ENCODE results near the gene CNN1. TPM values are rescaled to one million over a fixed set of nuclear protein-coding genes. Genes with fewer than 3 reads are reported as not detected.

The CNN1 gene
- total RNA-seq, 1 donor = 9.8 TPM

DNA sequence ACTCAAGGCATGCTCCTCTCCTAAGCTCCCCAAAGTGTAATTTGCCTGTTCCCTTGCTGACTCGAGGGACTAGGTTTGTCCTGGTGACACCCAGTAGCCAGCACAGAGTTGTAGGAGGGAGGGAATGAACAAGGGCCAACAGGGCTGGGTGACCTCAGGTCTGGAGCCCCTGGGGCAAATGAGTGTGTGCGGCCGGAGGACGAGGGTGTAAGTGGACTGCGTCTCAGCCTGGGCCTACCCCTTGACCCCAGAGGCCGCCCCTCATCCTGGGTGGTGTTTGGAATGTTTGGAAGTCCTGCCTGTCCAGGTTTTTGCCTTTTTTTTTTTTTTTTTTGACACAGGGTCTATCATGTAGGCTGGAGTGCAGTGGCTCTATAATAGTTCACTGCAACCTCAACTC is 31.7 kb upstream of the CNN1 start:
- peaks cover 6% of the 10 kb centered on the region for H3K4me1 ChIP-seq (ENCODE audit: insufficient read depth, low read length)
- no peaks in the 10 kb centered on the region for H3K27me3 ChIP-seq (ENCODE audit: insufficient read depth, low read length)
- no peak for DNase-seq (ENCODE audit: insufficient read length, low spot score, missing footprints)
- H3K36me3 ChIP-seq (ENCODE audit: insufficient read depth, low read length) = no peaks in the 10 kb centered on the region
- H3K4me3 ChIP-seq (ENCODE audit: insufficient read depth, low read length) = no peak overlapping the region
- no peak for TF ChIP-seq CTCF (IDR thresholded peaks at IDR 0.05; ENCODE audit: extremely low read depth, low read depth, low read length)
- H4K20me1 ChIP-seq (ENCODE audit: insufficient read depth, low read length) = no peaks in the 10 kb centered on the region
- no peak overlapping the region for H3K27ac ChIP-seq (ENCODE audit: low read depth, low read length)
- H3K4me2 ChIP-seq (ENCODE audit: insufficient read depth, low read length) = no peak overlapping the region
- H3K79me2 ChIP-seq (ENCODE audit: insufficient read depth, low read length) = no peaks in the 10 kb centered on the region
- H2AFZ ChIP-seq (ENCODE audit: low read length) = no peak overlapping the region
- no peaks in the 10 kb centered on the region for H3K9me3 ChIP-seq (ENCODE audit: low read depth, low read length)

GRCh38 chr19:11507370-11508078 is 31.1 kb upstream of the CNN1 start:
- Histone ChIP-seq H3K27me3 (ENCODE audit: insufficient read depth, low read length) (no peaks in the 10 kb centered on the region), H3K4me2 (ENCODE audit: insufficient read depth, low read length) (no peak overlapping the region), H3K36me3 (ENCODE audit: insufficient read depth, low read length) (no peaks in the 10 kb centered on the region), H3K27ac (ENCODE audit: low read depth, low read length) (no peak overlapping the region), H4K20me1 (ENCODE audit: insufficient read depth, low read length) (no peaks in the 10 kb centered on the region), H3K4me1 (ENCODE audit: insufficient read depth, low read length) (peaks cover 6% of the 10 kb centered on the region), H3K4me3 (ENCODE audit: insufficient read depth, low read length) (no peak overlapping the region), H2AFZ (ENCODE audit: low read length) (no peak overlapping the region), H3K79me2 (ENCODE audit: insufficient read depth, low read length) (no peaks in the 10 kb centered on the region), H3K9me3 (ENCODE audit: low read depth, low read length) (no peaks in the 10 kb centered on the region)
- DNase-seq (ENCODE audit: insufficient read length, low spot score, missing footprints) = peak; percentile 70
- no peak for TF ChIP-seq CTCF (IDR thresholded peaks at IDR 0.05; ENCODE audit: extremely low read depth, low read depth, low read length)

- no peak overlapping the region for H3K27ac ChIP-seq (ENCODE audit: low read depth, low read length)
- H4K20me1 ChIP-seq (ENCODE audit: insufficient read depth, low read length) = no peaks in the 10 kb centered on the region
- H3K4me1 ChIP-seq (ENCODE audit: insufficient read depth, low read length) = peaks cover 6% of the 10 kb centered on the region
- no peak for DNase-seq (ENCODE audit: insufficient read length, low spot score, missing footprints)
- no peak overlapping the region for H3K4me3 ChIP-seq (ENCODE audit: insufficient read depth, low read length)
- no peaks in the 10 kb centered on the region for H3K27me3 ChIP-seq (ENCODE audit: insufficient read depth, low read length)
- H3K36me3 ChIP-seq (ENCODE audit: insufficient read depth, low read length) = no peaks in the 10 kb centered on the region
- no peak for TF ChIP-seq CTCF (IDR thresholded peaks at IDR 0.05; ENCODE audit: extremely low read depth, low read depth, low read length)
- no peak overlapping the region for H3K4me2 ChIP-seq (ENCODE audit: insufficient read depth, low read length)
- no peaks in the 10 kb centered on the region for H3K9me3 ChIP-seq (ENCODE audit: low read depth, low read length)
- H3K79me2 ChIP-seq (ENCODE audit: insufficient read depth, low read length) = no peaks in the 10 kb centered on the region
- H2AFZ ChIP-seq (ENCODE audit: low read length) = no peak overlapping the region
These were observed 28.2 kb upstream of the CNN1 start for GRCh38 chr19:11510444-11510843.

DNA sequence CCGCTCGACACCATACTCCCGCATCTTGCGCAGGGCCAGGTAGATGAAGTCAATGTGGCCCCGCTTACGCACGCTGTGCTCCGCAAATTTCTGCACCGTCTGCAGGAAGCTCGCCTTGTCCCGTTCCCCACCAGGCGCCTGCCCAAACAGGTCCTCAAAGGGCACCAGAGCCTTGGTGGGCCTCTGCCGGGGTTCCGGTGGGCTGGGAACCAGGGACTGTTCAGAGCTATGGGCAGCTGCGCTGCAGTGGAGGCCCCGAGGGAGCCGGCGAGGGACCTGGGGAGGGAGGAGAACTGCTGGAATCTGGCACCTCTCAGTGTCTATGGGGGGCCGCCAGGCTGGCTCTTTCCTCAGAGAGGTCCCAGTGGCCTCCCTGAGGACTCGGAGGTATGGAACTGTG is 24.7 kb upstream of the CNN1 start:
- H4K20me1 ChIP-seq (ENCODE audit: insufficient read depth, low read length) = no peaks in the 10 kb centered on the region
- no peak for TF ChIP-seq CTCF (IDR thresholded peaks at IDR 0.05; ENCODE audit: extremely low read depth, low read depth, low read length)
- no peak overlapping the region for H3K4me3 ChIP-seq (ENCODE audit: insufficient read depth, low read length)
- no peak overlapping the region for H3K27ac ChIP-seq (ENCODE audit: low read depth, low read length)
- H3K9me3 ChIP-seq (ENCODE audit: low read depth, low read length) = no peaks in the 10 kb centered on the region
- no peak for DNase-seq (ENCODE audit: insufficient read length, low spot score, missing footprints)
- H3K79me2 ChIP-seq (ENCODE audit: insufficient read depth, low read length) = no peaks in the 10 kb centered on the region
- H2AFZ ChIP-seq (ENCODE audit: low read length) = no peak overlapping the region
- no peaks in the 10 kb centered on the region for H3K36me3 ChIP-seq (ENCODE audit: insufficient read depth, low read length)
- H3K4me2 ChIP-seq (ENCODE audit: insufficient read depth, low read length) = no peak overlapping the region
- no peaks in the 10 kb centered on the region for H3K4me1 ChIP-seq (ENCODE audit: insufficient read depth, low read length)
- no peaks in the 10 kb centered on the region for H3K27me3 ChIP-seq (ENCODE audit: insufficient read depth, low read length)
